Brain microvascular endothelial cell (primary cell): ENCODE results near the gene CCDC80.
"Not testable (repeated sequence)": the region's sequence is repeated elsewhere in the genome, so short reads cannot be mapped to it uniquely, and the experiment has no call there.

ENCODE experiments used
- DNase-seq: peaks from one replicate; pipeline ENCODE4 v3.0.0-alpha.2; 2020
- H3K27ac ChIP-seq: fragments of 250-450 bp; sonication (Bioruptor Pico); 2 replicates; pipeline ENCODE4 v1.5.1; 2020; ENCODE audit warnings: mild to moderate bottlenecking, moderate library complexity
- H3K27me3 ChIP-seq: fragments of 250-450 bp; sonication (Bioruptor Pico); replicated peaks from 2 replicates; pipeline ENCODE4 v1.5.1; 2020; ENCODE audit warnings: mild to moderate bottlenecking
- H3K36me3 ChIP-seq: fragments of 250-450 bp; sonication (Bioruptor Pico); replicated peaks from 2 replicates; pipeline ENCODE4 v1.5.1; 2020; ENCODE audit warnings: mild to moderate bottlenecking
- H3K4me3 ChIP-seq: 2 replicates; pipeline ENCODE4 v1.5.1; 2011; ENCODE audit warnings: low read depth, mild to moderate bottlenecking, control low read depth, low read length, moderate library complexity
- in situ Hi-C: cut with HindIII; loops from 2 replicates; pipeline ENCODE4 v1.10.0; 2017; ENCODE audit warnings: low sequenced_read_pairs, low pct_ligation_motif_present
- TF ChIP-seq, protein P1 (sequence below): IDR thresholded peaks from 2 replicates; pipeline ENCODE4 v1.5.1; 2011; ENCODE audit warnings: low read depth, mild to moderate bottlenecking, moderate library complexity, low read length, control low read depth, inconsistent platforms; ENCODE audit errors: missing control alignments

Gene CCDC80

DNA sequence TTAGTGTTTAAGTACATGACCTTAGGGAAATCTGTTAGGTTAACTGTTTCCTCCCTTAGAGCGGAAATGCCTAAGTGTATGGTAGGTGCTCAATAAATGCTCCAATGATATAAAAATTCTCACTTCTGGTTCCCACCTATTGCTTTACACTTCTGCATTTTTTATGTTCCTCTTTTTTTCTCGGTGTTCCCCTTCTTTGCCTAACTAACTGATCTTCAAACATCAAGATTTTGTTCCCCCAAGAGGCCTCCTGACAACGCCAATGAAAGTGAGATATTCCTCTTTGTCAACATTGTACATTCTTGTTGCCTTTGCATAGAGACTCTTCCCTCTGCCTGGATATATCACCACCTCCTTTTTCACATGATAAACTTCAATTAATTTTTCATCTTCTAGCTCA is 61.7 kb downstream of the CCDC80 start:
- no peak overlapping the region for H3K4me3 ChIP-seq
- H3K27ac ChIP-seq = no peak overlapping the region
- H3K36me3 ChIP-seq = peaks cover 5% of the 10 kb centered on the region
- TF ChIP-seq, protein P1, sequence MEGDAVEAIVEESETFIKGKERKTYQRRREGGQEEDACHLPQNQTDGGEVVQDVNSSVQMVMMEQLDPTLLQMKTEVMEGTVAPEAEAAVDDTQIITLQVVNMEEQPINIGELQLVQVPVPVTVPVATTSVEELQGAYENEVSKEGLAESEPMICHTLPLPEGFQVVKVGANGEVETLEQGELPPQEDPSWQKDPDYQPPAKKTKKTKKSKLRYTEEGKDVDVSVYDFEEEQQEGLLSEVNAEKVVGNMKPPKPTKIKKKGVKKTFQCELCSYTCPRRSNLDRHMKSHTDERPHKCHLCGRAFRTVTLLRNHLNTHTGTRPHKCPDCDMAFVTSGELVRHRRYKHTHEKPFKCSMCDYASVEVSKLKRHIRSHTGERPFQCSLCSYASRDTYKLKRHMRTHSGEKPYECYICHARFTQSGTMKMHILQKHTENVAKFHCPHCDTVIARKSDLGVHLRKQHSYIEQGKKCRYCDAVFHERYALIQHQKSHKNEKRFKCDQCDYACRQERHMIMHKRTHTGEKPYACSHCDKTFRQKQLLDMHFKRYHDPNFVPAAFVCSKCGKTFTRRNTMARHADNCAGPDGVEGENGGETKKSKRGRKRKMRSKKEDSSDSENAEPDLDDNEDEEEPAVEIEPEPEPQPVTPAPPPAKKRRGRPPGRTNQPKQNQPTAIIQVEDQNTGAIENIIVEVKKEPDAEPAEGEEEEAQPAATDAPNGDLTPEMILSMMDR = no peak
- no peaks in the 10 kb centered on the region for H3K27me3 ChIP-seq
- in situ Hi-C loops = loop anchor here (25.0 kb wide), 1 partner anchor 408 kb away; the partner anchor contains the start of genes CD200R1 and GTPBP8
- no peak for DNase-seq

DNA sequence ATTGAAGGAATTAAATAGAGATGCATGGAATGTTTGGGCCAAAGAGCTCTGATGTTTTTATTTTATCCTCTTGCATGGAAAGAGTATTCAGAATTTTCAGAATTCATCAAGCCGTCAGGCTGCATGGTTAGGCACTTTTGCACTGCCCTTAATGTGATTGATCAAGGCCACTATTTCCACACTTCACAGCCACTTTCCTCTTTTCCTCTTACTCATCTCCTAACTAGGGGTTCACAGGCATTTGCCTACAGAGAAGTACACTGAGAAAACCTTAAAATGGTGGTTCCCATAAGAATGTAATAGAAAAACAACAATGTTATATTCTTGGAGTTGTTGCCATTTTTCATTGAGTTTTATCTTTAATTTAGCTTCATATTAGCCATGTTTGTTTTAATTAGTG is 68.2 kb downstream of the CCDC80 start:
- Histone ChIP-seq H3K27ac (no peak overlapping the region), H3K27me3 (no peaks in the 10 kb centered on the region), H3K4me3 (no peak overlapping the region), H3K36me3 (no peaks in the 10 kb centered on the region)
- in situ Hi-C loops = no loop called here
- no peak for DNase-seq
- TF ChIP-seq, protein P1 = no peak

DNA sequence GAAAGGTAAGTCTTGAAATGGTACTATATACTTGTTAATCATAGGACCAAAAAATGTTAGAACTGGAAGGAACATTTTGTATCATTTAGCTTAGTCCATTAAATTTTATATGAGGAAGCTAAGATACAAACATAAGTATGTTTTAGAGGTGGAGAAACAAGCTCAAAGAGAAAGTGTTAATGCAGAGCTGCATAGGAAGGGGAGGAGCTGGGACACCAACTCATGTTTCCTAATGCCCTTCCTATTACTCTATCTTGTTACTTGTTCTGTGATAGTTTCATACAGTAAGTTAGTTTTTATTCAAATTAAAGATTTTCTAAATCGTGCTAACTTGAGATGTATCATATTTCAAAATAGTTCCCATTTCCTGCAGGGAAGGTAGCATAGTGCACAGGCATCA is 71.7 kb downstream of the CCDC80 start:
- Histone ChIP-seq H3K27ac (no peak overlapping the region), H3K27me3 (no peaks in the 10 kb centered on the region), H3K4me3 (no peak overlapping the region), H3K36me3 (no peaks in the 10 kb centered on the region)
- TF ChIP-seq, protein P1 = no peak
- no peak for DNase-seq
- in situ Hi-C loops = no loop called here

DNA sequence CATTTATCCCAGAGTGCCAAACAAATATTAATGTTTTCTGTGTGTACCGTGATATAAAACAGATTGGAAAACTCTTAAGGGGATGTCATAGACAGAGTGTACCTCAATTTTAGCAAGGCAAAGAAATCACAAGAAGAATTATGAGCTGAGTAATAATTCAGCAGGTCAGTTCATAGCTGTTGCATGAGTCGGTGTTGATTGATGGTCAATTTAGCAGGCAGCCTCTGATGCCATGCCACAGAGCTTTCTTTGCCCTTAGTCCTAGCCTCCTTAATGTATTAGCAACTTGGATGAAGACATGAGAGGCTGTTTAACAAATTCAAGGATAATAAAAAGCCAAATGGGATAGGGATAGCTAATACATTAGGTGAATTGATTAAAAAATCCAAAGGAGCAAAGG is 72.3 kb downstream of the CCDC80 start:
- TF ChIP-seq, protein P1 = no peak
- H3K4me3 ChIP-seq = no peak overlapping the region
- H3K36me3 ChIP-seq = no peaks in the 10 kb centered on the region
- H3K27me3 ChIP-seq = no peaks in the 10 kb centered on the region
- no peak overlapping the region for H3K27ac ChIP-seq
- in situ Hi-C loops = no loop called here
- no peak for DNase-seq

DNA sequence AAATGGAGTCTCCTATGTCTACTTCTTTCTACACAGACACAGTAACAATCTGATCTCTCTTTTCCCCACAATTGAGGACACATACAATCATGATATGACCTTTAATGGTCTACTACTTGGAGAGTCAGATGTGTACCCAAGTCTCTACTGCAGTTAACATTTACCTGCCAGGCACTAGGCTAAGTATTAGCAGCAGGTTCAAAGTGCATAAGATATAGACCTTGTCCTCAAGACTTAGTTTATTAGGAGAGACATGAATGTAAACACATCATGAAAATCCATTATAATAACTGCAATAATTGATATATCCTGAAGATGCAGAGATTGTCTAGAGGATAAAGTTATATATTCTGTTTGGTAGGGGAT is 76.0 kb downstream of the CCDC80 start:
- Histone ChIP-seq H3K27ac (no peak overlapping the region), H3K36me3 (no peaks in the 10 kb centered on the region), H3K4me3 (no peak overlapping the region), H3K27me3 (no peaks in the 10 kb centered on the region)
- in situ Hi-C loops = no loop called here
- TF ChIP-seq, protein P1 = no peak
- no peak for DNase-seq

DNA sequence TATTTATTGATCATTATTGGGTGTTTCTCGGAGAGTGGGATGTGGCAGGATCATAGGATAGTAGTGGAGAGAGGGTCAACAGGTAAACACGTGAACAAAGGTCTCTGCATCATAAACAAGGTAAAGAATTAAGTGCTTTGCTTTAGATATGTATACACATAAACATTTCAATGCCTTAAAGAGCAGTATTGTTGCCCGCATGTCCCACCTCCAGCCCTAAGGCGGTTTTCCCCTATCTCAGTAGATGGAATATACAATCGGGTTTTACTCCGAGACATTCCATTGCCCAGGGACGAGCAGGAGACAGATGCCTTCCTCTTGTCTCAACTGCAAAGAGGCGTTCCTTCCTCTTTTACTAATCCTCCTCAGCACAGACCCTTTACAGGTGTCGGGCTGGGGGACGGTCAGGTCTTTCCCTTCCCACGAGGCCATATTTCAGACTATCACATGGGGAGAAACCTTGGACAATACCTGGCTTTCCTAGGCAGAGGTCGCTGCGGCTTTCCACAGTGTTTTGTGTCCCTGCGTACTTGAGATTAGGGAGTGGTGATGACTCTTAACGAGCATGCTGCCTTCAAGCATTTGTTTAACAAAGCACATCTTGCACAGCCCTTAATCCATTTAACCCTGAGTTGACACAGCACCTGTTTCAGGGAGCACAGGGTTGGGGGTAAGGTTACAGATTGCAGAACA is 76.5 kb downstream of the CCDC80 start:
- H3K27ac ChIP-seq, H3K36me3 ChIP-seq, H3K4me3 ChIP-seq, in situ Hi-C loops, DNase-seq, H3K27me3 ChIP-seq: not testable (repeated sequence)
